Measurements from ENCODE around the gene HOXC10. TPM values are rescaled to one million over a fixed set of nuclear protein-coding genes. Genes with fewer than 3 reads are reported as not detected.

The HOXC10 gene
- total RNA-seq, 1 experiment from 2014 or later, result 19.8 TPM

- no peaks in the 10 kb centered on the region for H3K9me3 ChIP-seq
- DNase-seq, result peak; percentile 53
- H3K36me3 ChIP-seq, result peaks cover 50% of the 10 kb centered on the region
- H3K4me3 ChIP-seq, result no peak within 1 kb of the TSS
- no peaks in the 10 kb centered on the region for H3K27me3 ChIP-seq
Observed at GRCh38 chr12:54032627-54033100, 47.7 kb downstream of the HOXC10 start, which contains the start of gene HOXC5. Gene HOXC5, plus strand, starts transcription at chr12:54033050. Its CDS starts 73 bp downstream, at chr12:54033123.

- DNase-seq, result no peak
- no peak overlapping the region for H3K4me3 ChIP-seq
- no peaks in the 10 kb centered on the region for H3K27me3 ChIP-seq
- peaks cover 44% of the 10 kb centered on the region for H3K36me3 ChIP-seq
- no peaks in the 10 kb centered on the region for H3K9me3 ChIP-seq
Observed at GRCh38 chr12:54033106-54033979, 48.4 kb downstream of the HOXC10 start.

- Histone ChIP-seq H3K4me3 (no peak overlapping the region), H3K9me3 (no peaks in the 10 kb centered on the region), H3K27me3 (no peaks in the 10 kb centered on the region), H3K36me3 (peaks cover 37% of the 10 kb centered on the region)
- DNase-seq, result no peak
Observed at GRCh38 chr12:54033980-54034784, 49.2 kb downstream of the HOXC10 start.

DNA sequence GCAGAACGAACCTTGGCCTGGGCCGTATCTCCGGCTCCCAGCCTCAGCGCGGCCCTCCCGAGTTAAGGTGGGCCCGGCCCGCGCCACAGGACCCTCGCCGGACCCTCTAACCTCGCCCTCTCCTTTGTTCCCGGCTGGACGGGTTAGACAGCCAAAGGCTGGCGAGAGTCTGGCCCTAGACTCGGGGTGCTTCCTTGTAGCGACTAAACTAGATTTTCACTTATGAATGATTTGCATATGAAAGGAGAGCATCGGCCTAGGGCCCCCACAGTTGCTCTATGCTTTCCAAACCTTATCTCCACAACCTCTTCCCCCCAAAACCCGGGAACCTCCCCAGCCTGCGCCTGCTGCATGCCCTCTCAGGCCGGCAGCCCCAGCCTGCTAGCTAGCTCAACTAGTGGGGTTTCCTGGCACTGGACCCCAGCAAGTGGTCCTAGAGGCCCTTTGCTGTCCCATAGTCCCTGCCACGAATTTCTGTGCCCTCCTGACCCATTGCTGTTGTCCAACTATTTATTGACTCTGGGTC is 49.9 kb downstream of the HOXC10 start:
- H3K9me3 ChIP-seq, result no peaks in the 10 kb centered on the region
- H3K4me3 ChIP-seq, result no peak overlapping the region
- peaks cover 32% of the 10 kb centered on the region for H3K36me3 ChIP-seq
- no peak for DNase-seq
- H3K27me3 ChIP-seq, result no peaks in the 10 kb centered on the region

DNA sequence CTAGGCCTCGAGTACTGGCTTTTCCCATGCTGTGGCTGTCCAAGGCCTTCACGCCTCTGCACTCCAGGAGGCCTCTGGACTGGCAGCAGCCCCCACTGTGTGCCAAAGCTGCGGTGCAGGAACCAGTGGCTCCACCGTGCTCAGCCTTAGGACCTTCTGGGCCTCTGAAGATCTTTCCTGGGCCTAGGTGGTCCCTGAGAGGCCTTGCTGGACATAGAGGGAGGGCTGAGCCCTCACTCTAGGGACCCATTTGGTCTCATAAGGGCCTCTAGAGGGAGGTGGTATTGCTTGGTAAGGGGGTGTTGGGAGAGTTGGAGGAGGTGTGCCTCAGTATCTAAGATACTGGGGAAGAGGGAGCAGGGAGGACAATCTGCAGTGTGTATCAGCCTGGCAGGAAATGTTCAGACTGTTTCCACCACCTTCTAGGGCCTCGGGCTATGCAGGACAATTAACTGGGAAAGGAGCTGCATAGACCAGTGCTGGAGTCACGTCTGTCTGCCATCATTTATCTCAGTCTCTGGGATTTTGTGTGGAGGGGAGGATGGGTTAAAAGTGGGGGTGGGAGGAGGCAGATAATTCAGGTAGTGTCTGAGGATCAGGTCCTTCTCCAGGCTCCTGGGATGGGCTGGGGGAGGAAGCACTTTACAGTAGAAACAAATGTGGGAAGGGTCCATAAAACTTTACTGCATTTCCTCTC is 50.8 kb downstream of the HOXC10 start:
- Histone ChIP-seq H3K9me3 (no peaks in the 10 kb centered on the region), H3K27me3 (no peaks in the 10 kb centered on the region), H3K36me3 (peaks cover 26% of the 10 kb centered on the region), H3K4me3 (no peak overlapping the region)
- DNase-seq, result no peak

- H3K27me3 ChIP-seq, result no peaks in the 10 kb centered on the region
- H3K4me3 ChIP-seq, result no peak overlapping the region
- H3K36me3 ChIP-seq, result peaks cover 17% of the 10 kb centered on the region
- H3K9me3 ChIP-seq, result no peaks in the 10 kb centered on the region
- DNase-seq, result peak; percentile 84
Observed at GRCh38 chr12:54036620-54037359, 51.8 kb downstream of the HOXC10 start.

DNA sequence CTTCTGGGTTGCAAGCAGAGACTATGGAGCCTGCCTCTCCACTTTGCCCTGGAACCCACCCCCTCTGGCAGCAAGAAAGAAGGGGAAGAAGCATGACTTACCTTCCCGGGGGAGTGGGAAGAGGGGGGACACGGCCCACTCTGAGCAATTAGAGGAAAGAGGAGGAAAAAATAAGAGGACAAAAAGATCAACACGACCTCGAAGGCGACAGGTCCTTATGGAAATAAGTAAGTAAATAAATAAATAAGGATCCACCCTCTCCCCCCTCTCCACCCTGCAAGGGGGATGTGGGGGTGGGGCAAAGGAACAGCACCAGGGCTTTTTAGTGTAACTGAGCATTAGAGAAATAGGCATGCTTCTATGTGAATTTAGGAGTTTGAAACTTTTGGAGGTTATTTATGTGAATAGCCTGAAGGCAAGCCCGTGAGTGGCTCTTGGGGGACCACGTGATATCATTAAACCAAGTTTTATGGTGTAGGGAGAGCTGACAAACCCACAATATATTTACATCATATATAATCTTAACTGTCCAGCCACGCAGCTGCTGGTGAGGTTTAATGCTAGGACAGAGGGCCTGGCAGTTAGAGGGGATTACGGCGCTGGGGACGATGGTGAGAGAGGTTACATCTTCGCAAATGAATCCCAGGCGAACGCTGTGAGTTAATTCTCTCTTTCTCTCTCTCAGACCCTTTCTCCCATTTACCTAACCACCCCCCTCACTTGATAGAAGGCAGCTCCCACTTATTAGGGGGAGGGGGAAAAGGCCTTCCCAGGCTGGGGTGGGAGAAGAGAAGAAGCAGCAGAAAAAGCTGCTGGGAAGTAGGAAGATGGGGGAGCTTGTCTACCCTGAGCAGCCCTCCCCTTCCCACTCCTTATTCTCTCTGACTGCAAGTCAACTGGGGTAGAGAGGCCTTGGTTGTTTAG is 52.7 kb downstream of the HOXC10 start:
- H3K36me3 ChIP-seq, result peaks cover 14% of the 10 kb centered on the region
- H3K27me3 ChIP-seq, result no peaks in the 10 kb centered on the region
- no peaks in the 10 kb centered on the region for H3K9me3 ChIP-seq
- H3K4me3 ChIP-seq, result no peak overlapping the region
- no peak for DNase-seq

DNA sequence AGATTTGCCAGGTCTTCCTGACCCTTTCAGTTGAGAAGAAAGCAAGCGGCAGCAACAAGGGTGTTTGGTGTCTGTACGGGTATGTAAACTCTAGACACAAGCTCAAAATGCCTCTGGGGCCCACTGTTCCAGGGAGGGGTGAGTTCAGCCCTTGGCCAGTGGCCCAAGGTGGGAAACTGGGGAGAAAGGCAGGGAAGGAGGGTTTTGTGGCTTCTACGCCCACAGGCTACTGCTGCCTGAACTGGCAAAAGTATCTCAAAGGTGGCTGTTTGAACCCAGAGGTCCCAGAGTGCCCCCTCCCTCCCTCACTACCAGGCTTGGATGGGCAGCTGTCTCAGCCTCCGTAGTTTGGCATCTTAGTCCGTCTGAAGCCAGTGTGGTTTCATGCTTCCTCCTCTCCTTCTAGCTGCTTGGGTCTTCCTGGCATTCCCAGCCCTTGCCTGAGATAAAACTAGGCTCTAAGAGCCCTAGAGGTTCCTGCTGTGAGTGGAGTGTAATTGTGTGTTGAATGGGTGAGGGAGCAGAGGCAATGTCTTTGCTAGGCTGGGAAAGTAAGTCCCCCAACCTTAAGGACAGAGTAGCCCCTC is 53.4 kb downstream of the HOXC10 start:
- H3K4me3 ChIP-seq, result no peak overlapping the region
- DNase-seq, result no peak
- no peaks in the 10 kb centered on the region for H3K27me3 ChIP-seq
- H3K9me3 ChIP-seq, result no peaks in the 10 kb centered on the region
- H3K36me3 ChIP-seq, result peaks cover 9% of the 10 kb centered on the region

DNA sequence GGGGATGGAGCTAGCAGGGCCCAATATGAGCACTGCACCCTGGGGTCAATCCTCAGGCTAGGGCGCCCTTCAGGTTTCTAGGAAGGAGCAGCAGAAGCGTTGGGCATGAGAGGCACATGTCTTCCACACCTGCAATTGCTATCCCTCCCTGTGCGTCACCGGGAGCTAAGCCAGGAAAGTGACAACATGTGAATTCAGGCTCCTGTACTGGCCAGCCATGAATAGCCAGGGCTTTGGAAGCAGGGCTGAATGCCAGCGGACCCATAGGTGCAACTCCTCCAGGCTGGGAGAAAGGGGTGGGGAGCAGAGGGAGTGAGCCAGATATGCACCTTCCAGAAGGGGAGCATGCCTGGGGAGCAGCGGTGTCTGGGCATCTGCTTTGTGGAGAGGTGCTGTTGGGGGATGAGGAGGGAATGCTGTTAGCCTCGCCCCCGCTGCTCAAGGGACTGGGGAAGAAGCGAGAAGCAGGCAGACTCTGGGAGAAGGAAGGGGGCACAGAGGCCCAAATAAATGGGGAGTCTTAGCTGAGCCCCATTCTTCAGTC is 54.0 kb downstream of the HOXC10 start:
- Histone ChIP-seq H3K27me3 (no peaks in the 10 kb centered on the region), H3K36me3 (peaks cover 7% of the 10 kb centered on the region), H3K4me3 (no peak overlapping the region), H3K9me3 (no peaks in the 10 kb centered on the region)
- DNase-seq, result no peak

- Histone ChIP-seq H3K4me3 (no peak overlapping the region), H3K36me3 (peaks cover 4% of the 10 kb centered on the region), H3K27me3 (no peaks in the 10 kb centered on the region), H3K9me3 (no peaks in the 10 kb centered on the region)
- DNase-seq, result no peak
Observed at GRCh38 chr12:54039417-54040147, 54.6 kb downstream of the HOXC10 start.

Other genes with a start within 250 kb of the HOXC10 start
- gene CISTR, start 233.2 kb upstream of the HOXC10 start, total RNA-seq (2014; rRNA removed; shearing (Covaris generic); ENCODE audit: low replicate concordance), result not detected in 2 replicates
- gene HOXC13, start 46.3 kb upstream of the HOXC10 start, total RNA-seq (2014; rRNA removed; shearing (Covaris generic); ENCODE audit: low replicate concordance), result 1.7 and 5.1 TPM in 2 replicates
- 1.5 and 1.9 TPM in 2 replicates for gene HOXC12, start 30.2 kb upstream of the HOXC10 start, total RNA-seq (2014; rRNA removed; shearing (Covaris generic); ENCODE audit: low replicate concordance)
- 0.30 and 1.3 TPM in 2 replicates for gene HOXC11, start 12.0 kb upstream of the HOXC10 start, total RNA-seq (2014; rRNA removed; shearing (Covaris generic); ENCODE audit: low replicate concordance)
- gene HOTAIR, start 10.2 kb upstream of the HOXC10 start, total RNA-seq (2014; rRNA removed; shearing (Covaris generic); ENCODE audit: low replicate concordance), result 4.2 and 4.5 TPM in 2 replicates
- 1.9 and 7.9 TPM in 2 replicates for gene HOXC9, start 15.0 kb downstream of the HOXC10 start, total RNA-seq (2014; rRNA removed; shearing (Covaris generic); ENCODE audit: low replicate concordance)
- gene HOXC8, start 23.8 kb downstream of the HOXC10 start, total RNA-seq (2014; rRNA removed; shearing (Covaris generic); ENCODE audit: low replicate concordance), result 0.10 and 0.13 TPM in 2 replicates
- gene HOXC6, start 43.3 kb downstream of the HOXC10 start, total RNA-seq (2014; rRNA removed; shearing (Covaris generic); ENCODE audit: low replicate concordance), result 4.9 and 5.3 TPM in 2 replicates
- not detected in 2 replicates for gene HOXC5, start 47.9 kb downstream of the HOXC10 start, total RNA-seq (2014; rRNA removed; shearing (Covaris generic); ENCODE audit: low replicate concordance)
- gene HOXC4, start 68.7 kb downstream of the HOXC10 start, total RNA-seq (2014; rRNA removed; shearing (Covaris generic); ENCODE audit: low replicate concordance), result 2.3 and 5.2 TPM in 2 replicates
- gene SMUG1, start 203.8 kb downstream of the HOXC10 start, total RNA-seq (2014; rRNA removed; shearing (Covaris generic); ENCODE audit: low replicate concordance), result 33.1 and 48.3 TPM in 2 replicates